Panc1 (cell line): ENCODE results near the gene SIM2.

Source experiments
- POLR2AphosphoS5 ChIP-seq: IDR thresholded peaks from 2 replicates; pipeline ENCODE4 v1.6.1; 2012; ENCODE audit warnings: mild to moderate bottlenecking, low read depth, low read length, moderate library complexity
- SIN3A ChIP-seq: IDR thresholded peaks from 2 replicates; pipeline ENCODE4 v1.6.1; 2012; ENCODE audit warnings: low read depth, mild to moderate bottlenecking, low read length, moderate library complexity, borderline replicate concordance; ENCODE audit not compliant: insufficient read depth
- TCF7L2 ChIP-seq: IDR thresholded peaks from 2 replicates; pipeline ENCODE4 v1.6.1; 2011; ENCODE audit warnings: mild to moderate bottlenecking, low read depth, low read length, inconsistent platforms
- TF ChIP-seq, protein P1 (sequence below): fragments of 450-650 bp; IDR thresholded peaks from 2 replicates; pipeline ENCODE4 v1.5.1; 2017; ENCODE audit warnings: mild to moderate bottlenecking
- TF ChIP-seq, protein P2 (sequence below), 2 experiments: IDR thresholded peaks; 2 replicates each; pipeline ENCODE4 v1.6.1; 2011 to 2012; ENCODE audit warnings: low read depth in 2 of 2, control low read depth in 1 of 2, low read length in 1 of 2, mild to moderate bottlenecking in 1 of 2, moderate library complexity in 1 of 2; ENCODE audit not compliant: insufficient read depth in 1 of 2

DNA sequence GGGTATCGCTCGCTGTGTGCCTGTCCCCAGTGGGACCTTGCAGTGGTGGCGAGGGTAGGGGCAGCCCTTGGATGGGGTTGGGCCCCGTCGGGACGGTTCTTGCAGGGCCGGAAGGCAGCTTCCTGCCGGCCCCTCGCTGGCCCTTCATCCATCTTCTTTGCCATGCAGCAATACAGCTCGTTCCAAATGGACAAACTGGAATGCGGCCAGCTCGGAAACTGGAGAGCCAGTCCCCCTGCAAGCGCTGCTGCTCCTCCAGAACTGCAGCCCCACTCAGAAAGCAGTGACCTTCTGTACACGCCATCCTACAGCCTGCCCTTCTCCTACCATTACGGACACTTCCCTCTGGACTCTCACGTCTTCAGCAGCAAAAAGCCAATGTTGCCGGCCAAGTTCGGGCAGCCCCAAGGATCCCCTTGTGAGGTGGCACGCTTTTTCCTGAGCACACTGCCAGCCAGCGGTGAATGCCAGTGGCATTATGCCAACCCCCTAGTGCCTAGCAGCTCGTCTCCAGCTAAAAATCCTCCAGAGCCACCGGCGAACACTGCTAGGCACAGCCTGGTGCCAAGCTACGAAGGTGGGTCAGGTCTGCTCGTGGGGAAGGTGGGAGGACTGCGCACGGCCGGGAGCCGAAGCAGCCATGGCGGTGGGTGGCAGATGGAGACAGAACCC lies 45.8 kb downstream of the SIM2 start:
- TF ChIP-seq, protein P1, sequence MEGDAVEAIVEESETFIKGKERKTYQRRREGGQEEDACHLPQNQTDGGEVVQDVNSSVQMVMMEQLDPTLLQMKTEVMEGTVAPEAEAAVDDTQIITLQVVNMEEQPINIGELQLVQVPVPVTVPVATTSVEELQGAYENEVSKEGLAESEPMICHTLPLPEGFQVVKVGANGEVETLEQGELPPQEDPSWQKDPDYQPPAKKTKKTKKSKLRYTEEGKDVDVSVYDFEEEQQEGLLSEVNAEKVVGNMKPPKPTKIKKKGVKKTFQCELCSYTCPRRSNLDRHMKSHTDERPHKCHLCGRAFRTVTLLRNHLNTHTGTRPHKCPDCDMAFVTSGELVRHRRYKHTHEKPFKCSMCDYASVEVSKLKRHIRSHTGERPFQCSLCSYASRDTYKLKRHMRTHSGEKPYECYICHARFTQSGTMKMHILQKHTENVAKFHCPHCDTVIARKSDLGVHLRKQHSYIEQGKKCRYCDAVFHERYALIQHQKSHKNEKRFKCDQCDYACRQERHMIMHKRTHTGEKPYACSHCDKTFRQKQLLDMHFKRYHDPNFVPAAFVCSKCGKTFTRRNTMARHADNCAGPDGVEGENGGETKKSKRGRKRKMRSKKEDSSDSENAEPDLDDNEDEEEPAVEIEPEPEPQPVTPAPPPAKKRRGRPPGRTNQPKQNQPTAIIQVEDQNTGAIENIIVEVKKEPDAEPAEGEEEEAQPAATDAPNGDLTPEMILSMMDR, result no peak
- TF ChIP-seq, protein P2, sequence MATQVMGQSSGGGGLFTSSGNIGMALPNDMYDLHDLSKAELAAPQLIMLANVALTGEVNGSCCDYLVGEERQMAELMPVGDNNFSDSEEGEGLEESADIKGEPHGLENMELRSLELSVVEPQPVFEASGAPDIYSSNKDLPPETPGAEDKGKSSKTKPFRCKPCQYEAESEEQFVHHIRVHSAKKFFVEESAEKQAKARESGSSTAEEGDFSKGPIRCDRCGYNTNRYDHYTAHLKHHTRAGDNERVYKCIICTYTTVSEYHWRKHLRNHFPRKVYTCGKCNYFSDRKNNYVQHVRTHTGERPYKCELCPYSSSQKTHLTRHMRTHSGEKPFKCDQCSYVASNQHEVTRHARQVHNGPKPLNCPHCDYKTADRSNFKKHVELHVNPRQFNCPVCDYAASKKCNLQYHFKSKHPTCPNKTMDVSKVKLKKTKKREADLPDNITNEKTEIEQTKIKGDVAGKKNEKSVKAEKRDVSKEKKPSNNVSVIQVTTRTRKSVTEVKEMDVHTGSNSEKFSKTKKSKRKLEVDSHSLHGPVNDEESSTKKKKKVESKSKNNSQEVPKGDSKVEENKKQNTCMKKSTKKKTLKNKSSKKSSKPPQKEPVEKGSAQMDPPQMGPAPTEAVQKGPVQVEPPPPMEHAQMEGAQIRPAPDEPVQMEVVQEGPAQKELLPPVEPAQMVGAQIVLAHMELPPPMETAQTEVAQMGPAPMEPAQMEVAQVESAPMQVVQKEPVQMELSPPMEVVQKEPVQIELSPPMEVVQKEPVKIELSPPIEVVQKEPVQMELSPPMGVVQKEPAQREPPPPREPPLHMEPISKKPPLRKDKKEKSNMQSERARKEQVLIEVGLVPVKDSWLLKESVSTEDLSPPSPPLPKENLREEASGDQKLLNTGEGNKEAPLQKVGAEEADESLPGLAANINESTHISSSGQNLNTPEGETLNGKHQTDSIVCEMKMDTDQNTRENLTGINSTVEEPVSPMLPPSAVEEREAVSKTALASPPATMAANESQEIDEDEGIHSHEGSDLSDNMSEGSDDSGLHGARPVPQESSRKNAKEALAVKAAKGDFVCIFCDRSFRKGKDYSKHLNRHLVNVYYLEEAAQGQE (IDR thresholded peaks at IDR 0.05; ENCODE audit: insufficient read depth in 1 of 2, low read depth in 2 of 2, low read length in 1 of 2), result no peak
- TF ChIP-seq POLR2AphosphoS5, result no peak
- no peak for TF ChIP-seq TCF7L2
- TF ChIP-seq SIN3A, result no peak
